K562 (cell line): ENCODE data around the gene METRNL. TPM values are rescaled to one million over a fixed set of nuclear protein-coding genes. Genes with fewer than 3 reads are reported as not detected.

ENCODE experiments used
- ATAC-seq: fragments of 200-7000 bp; cut with Tn5 transposase; 3 replicates; pipeline ENCODE4 v1.9.1; 2020; ENCODE audit warnings: moderate library complexity
- BruUV-seq: library from RNA; stranded (reverse); fragments of 400-500 nt; replicated peaks from 2 replicates; lab custom pipeline; 2021; lab: Mats Ljungman, UMichigan
- CTCF ChIA-PET: fragments of 300-600 bp; formaldehyde crosslinking; extraction: SDS; loops from one replicate; lab custom pipeline; 2021; ENCODE audit warnings: low intra/inter-chr PET ratio; lab: Yijun Ruan, JAX
- POLR2A ChIA-PET: fragments of 300-600, 350-650 bp; sonication (Branson Sonifier 250); formaldehyde crosslinking; extraction: SDS; loops from one replicate; lab custom pipeline; 2021; ENCODE audit warnings: antibody characterized with exemption, inconsistent platforms; lab: Yijun Ruan, JAX
- DNase-seq, 4 experiments: peaks; one replicate each; pipeline versions ENCODE4 v3.0.0 to v3.0.0-alpha.2; 2011 to 2018; ENCODE audit warnings: low spot score in 3 of 4, mixed read lengths in 3 of 4; ENCODE audit errors: extremely low read depth in 1 of 4
- FAIRE-seq: peaks from 2 replicates; lab custom pipeline; 2011; peaks lifted over from hg19 to GRCh38; lab: Jason Lieb, UNC
- H2AFZ ChIP-seq: 2 replicates; pipeline ENCODE4 v1.6.0; 2011; ENCODE audit warnings: low read depth, low read length, control low read depth, inconsistent platforms
- H3K27ac ChIP-seq: fragments of 200-600 bp; 3 replicates; pipeline ENCODE4 v1.8.0; 2011; ENCODE audit warnings: low read depth, mild to moderate bottlenecking, control low read depth, inconsistent platforms, low read length, moderate library complexity, mixed read lengths; ENCODE audit errors: extremely low read depth
- H3K27me3 ChIP-seq, 2 experiments: fragments of 300-600 bp in 1 of 2; 2 replicates in 1 of 2; 3 replicates in 1 of 2; pipeline versions ENCODE4 v1.6.0 to v1.8.0; 2011; ENCODE audit warnings: inconsistent platforms in 2 of 2, low read length in 2 of 2, mild to moderate bottlenecking in 1 of 2, mixed read lengths in 1 of 2, moderate library complexity in 1 of 2; ENCODE audit not compliant: control insufficient read depth in 2 of 2, insufficient read depth in 2 of 2
- H3K36me3 ChIP-seq: fragments of 300-600 bp; 3 replicates; pipeline ENCODE4 v1.8.0; 2011; ENCODE audit warnings: mild to moderate bottlenecking, low read length, inconsistent platforms; ENCODE audit not compliant: control insufficient read depth, insufficient read depth
- H3K4me1 ChIP-seq, 2 experiments: fragments of 200-600 bp in 1 of 2; replicated peaks in 1 of 2; 2 replicates in 1 of 2; 3 replicates in 1 of 2; pipeline versions ENCODE4 v1.5.1 to v1.8.0; 2011; ENCODE audit warnings: inconsistent platforms in 2 of 2, low read length in 2 of 2, mild to moderate bottlenecking in 1 of 2, mixed read lengths in 1 of 2, moderate library complexity in 1 of 2; ENCODE audit not compliant: control insufficient read depth in 2 of 2, insufficient read depth in 2 of 2
- H3K4me2 ChIP-seq: 2 replicates; pipeline ENCODE4 v1.6.1; 2011; ENCODE audit warnings: low read length, control low read depth, inconsistent platforms, mixed read lengths; ENCODE audit not compliant: insufficient read depth
- H3K4me3 ChIP-seq: fragments of 200-600 bp; sonication (generic), shearing (Covaris generic); 2 replicates; pipeline ENCODE4 v1.5.1; 2016; ENCODE audit warnings: control low read depth, inconsistent platforms
- H3K79me2 ChIP-seq: fragments of 200-600 bp; 3 replicates; pipeline ENCODE4 v1.8.0; 2011; ENCODE audit warnings: low read length, inconsistent platforms; ENCODE audit not compliant: control insufficient read depth, insufficient read depth
- H3K9ac ChIP-seq, 2 experiments: 2 replicates each; pipeline versions ENCODE4 v1.6.0 to v1.6.1; 2011; ENCODE audit warnings: low read depth in 2 of 2, low read length in 2 of 2, control low read depth in 1 of 2, inconsistent platforms in 1 of 2, mild to moderate bottlenecking in 1 of 2, mixed read lengths in 1 of 2; ENCODE audit not compliant: insufficient read depth in 1 of 2
- H3K9me1 ChIP-seq: one replicate; pipeline ENCODE4 v1.6.0; 2011; ENCODE audit warnings: inconsistent platforms, mild to moderate bottlenecking, low read length, moderate library complexity; ENCODE audit not compliant: control insufficient read depth, insufficient read depth
- H3K9me3 ChIP-seq: replicated peaks from 2 replicates; pipeline ENCODE4 v1.5.1; 2011; ENCODE audit warnings: low read depth, low read length, inconsistent platforms; ENCODE audit not compliant: control insufficient read depth, insufficient read depth
- H4K20me1 ChIP-seq: replicated peaks from 2 replicates; pipeline ENCODE4 v1.6.1; 2011; ENCODE audit warnings: low read length, inconsistent platforms, mixed read lengths; ENCODE audit not compliant: control insufficient read depth, insufficient read depth
- JUND ChIP-seq, 2 experiments: IDR thresholded peaks; 2 replicates in 1 of 2; 3 replicates in 1 of 2; pipeline ENCODE4 v1.6.1; 2011; ENCODE audit warnings: borderline replicate concordance in 2 of 2, low read depth in 2 of 2, low read length in 2 of 2, improper control_type of control experiment in 1 of 2, missing biosample characterization in 1 of 2, missing genetic modification characterization in 1 of 2, missing genetic modification reagents in 1 of 2
- NCOA6 ChIP-seq: fragments of 450-650 bp; IDR thresholded peaks from 2 replicates; pipeline ENCODE4 v1.6.1; 2017; ENCODE audit warnings: mild to moderate bottlenecking
- PATZ1 ChIP-seq: fragments of 250-450 bp; sonication (Bioruptor Pico); IDR thresholded peaks from 2 replicates; pipeline ENCODE4 v1.5.0; 2020; ENCODE audit warnings: mild to moderate bottlenecking, borderline replicate concordance
- ZBTB7A ChIP-seq: IDR thresholded peaks from 2 replicates; pipeline ENCODE4 v1.6.1; 2011; ENCODE audit warnings: low read depth, mild to moderate bottlenecking, low read length, moderate library complexity, borderline replicate concordance; ENCODE audit not compliant: control insufficient read depth
- ZNF133 ChIP-seq: fragments of 250-450 bp; sonication (Bioruptor Pico); IDR thresholded peaks from 2 replicates; pipeline ENCODE4 v1.4.0; 2020; ENCODE audit warnings: mild to moderate bottlenecking
- ZNF277 ChIP-seq: fragments of 250-450 bp; sonication (Bioruptor Pico); IDR thresholded peaks from 2 replicates; pipeline ENCODE4 v1.8.0; 2022; ENCODE audit warnings: inconsistent platforms, mild to moderate bottlenecking, moderate library complexity, borderline replicate concordance
- ZNF347 ChIP-seq: fragments of 450-650 bp; formaldehyde crosslinking; IDR thresholded peaks from 2 replicates; pipeline ENCODE4 v1.4.0; 2020; ENCODE audit warnings: low read depth, mild to moderate bottlenecking, moderate library complexity
- WGBS: fragments of 100-300 bp; shearing (Covaris generic); methylation state at CpG from one replicate; pipeline ENCODE4 v1.1.6; 2016; ENCODE audit warnings: low coverage, mixed read lengths; ENCODE audit not compliant: insufficient coverage; ENCODE audit errors: missing lambda C conversion rate; 5-methylcytosine and 5-hydroxymethylcytosine counted together
- in situ Hi-C: fragments of 300-500 bp; cut with MboI; formaldehyde crosslinking; loops from 4 replicates; pipeline ENCODE4 v1.15.0; 2018; ENCODE audit warnings: inconsistent platforms, mixed read lengths
- intact Hi-C: fragments of 100-400 bp; cut with micrococcal nuclease; formaldehyde crosslinking; loops from 2 replicates; pipeline ENCODE4 v1.14.2; 2022
- polyA plus RNA-seq, 8 experiments: library from polyadenylated mRNA; depleted of rRNA in 4 of 8; stranded (reverse) in 5 of 8; unstranded in 3 of 8; fragments of >200 nt; fragmentation: Nextera tagmentation in 2 of 8; fragmentation: Illumina TruSeq in 1 of 8; extraction: Ambion mirVana in 2 of 8; extraction: Trizol in 1 of 8; gene quantifications; 2 replicates each; pipeline versions ENCODE4 v1.2.1 to v1.2.3, GENCODE V29; 2011 to 2014; ENCODE audit warnings: inconsistent platforms in 1 of 8, missing spikeins in 1 of 8
- total RNA-seq, 7 experiments: library from RNA; depleted of rRNA in 6 of 7; stranded (reverse); fragments of >200 nt in 6 of 7; fragmentation: Illumina TruSeq in 2 of 7; extraction: Trizol in 2 of 7; gene quantifications; 2 replicates each; pipeline versions ENCODE4 v1.2.1 to v1.2.3, GENCODE V29; 2011 to 2021; ENCODE audit warnings: low replicate concordance in 1 of 7
- TF ChIP-seq, protein P1 (sequence below), 2 experiments: fragments of 450-650 bp; conservative IDR thresholded peaks; 2 replicates each; pipeline ENCODE4 v1.6.1; 2017; ENCODE audit warnings: mild to moderate bottlenecking in 2 of 2, moderate library complexity in 2 of 2
- TF ChIP-seq, protein P2 (sequence below): IDR thresholded peaks from 2 replicates; pipeline ENCODE4 v1.6.1; 2011; ENCODE audit not compliant: insufficient read length; ENCODE audit errors: extremely low read depth

Gene METRNL
- total and polyA plus RNA-seq, 9 of the 15 experiments (the other 6 are each of a cell fraction or from before 2014, with no cell fraction given), result 0.17 to 31.8 (median 2.9) TPM

GRCh38 chr17:83132251-83133081, 53.1 kb downstream of the METRNL start (continued):
- TF ChIP-seq, protein P1, sequence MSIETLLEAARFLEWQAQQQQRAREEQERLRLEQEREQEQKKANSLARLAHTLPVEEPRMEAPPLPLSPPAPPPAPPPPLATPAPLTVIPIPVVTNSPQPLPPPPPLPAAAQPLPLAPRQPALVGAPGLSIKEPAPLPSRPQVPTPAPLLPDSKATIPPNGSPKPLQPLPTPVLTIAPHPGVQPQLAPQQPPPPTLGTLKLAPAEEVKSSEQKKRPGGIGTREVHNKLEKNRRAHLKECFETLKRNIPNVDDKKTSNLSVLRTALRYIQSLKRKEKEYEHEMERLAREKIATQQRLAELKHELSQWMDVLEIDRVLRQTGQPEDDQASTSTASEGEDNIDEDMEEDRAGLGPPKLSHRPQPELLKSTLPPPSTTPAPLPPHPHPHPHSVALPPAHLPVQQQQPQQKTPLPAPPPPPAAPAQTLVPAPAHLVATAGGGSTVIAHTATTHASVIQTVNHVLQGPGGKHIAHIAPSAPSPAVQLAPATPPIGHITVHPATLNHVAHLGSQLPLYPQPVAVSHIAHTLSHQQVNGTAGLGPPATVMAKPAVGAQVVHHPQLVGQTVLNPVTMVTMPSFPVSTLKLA (conservative IDR thresholded peaks at IDR 0.05), result peak; percentile 13 to 49; a peak in 1 of 4 replicates
- peak; percentile 29; the same call in 1 of the 2 replicates for TF ChIP-seq ZBTB7A
- TF ChIP-seq, all 486 proteins: peak for 3

GRCh38 chr17:83133302-83134121, 54.1 kb downstream of the METRNL start:
- Histone ChIP-seq H2AFZ (no peak overlapping the region), H3K4me1 (peaks cover 27 to 46% of the 10 kb centered on the region in 2 experiments; a peak in 4 of 5 replicates), H3K4me3 (no peak overlapping the region), H3K27me3 (peaks cover 12 to 30% of the 10 kb centered on the region in 2 experiments; a peak in 3 of 5 replicates), H3K79me2 (no peaks in the 10 kb centered on the region)
- in situ Hi-C loops, result no loop called here
- ATAC-seq, result no peak
- intact Hi-C loops, result no loop called here
- TF ChIP-seq NCOA6 (no peak), JUND (IDR thresholded peaks at IDR 0.05; ENCODE audit: borderline replicate concordance, low read depth, low read length) (no peak), JUND (tag; IDR thresholded peaks at IDR 0.05; ENCODE audit: borderline replicate concordance, low read depth, low read length) (no peak), ZNF133 (CRISPR knock-in tag) (no peak), ZNF277 (CRISPR knock-in tag) (no peak), ZNF347 (CRISPR knock-in tag) (no peak), PATZ1 (CRISPR knock-in tag) (no peak)
- TF ChIP-seq, protein P2, sequence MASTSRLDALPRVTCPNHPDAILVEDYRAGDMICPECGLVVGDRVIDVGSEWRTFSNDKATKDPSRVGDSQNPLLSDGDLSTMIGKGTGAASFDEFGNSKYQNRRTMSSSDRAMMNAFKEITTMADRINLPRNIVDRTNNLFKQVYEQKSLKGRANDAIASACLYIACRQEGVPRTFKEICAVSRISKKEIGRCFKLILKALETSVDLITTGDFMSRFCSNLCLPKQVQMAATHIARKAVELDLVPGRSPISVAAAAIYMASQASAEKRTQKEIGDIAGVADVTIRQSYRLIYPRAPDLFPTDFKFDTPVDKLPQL, result no peak
- TF ChIP-seq, all 486 proteins: peak for 0
- H3K4me2 ChIP-seq, result no peak overlapping the region
- H4K20me1 ChIP-seq, result no peaks in the 10 kb centered on the region
- H3K9me1 ChIP-seq, result no peaks in the 10 kb centered on the region
- 50% methylated on average over 15 of the region's 16 CpGs for WGBS
- no peaks in the 10 kb centered on the region for H3K36me3 ChIP-seq
- no peak for DNase-seq
- no peak for FAIRE-seq
- H3K9me3 ChIP-seq, result no peaks in the 10 kb centered on the region
- CTCF ChIA-PET, result no interaction called here
- no peak overlapping the region; a peak in 1 of 4 replicates for H3K9ac ChIP-seq
- H3K27ac ChIP-seq, result no peak overlapping the region
- POLR2A ChIA-PET, result interaction anchor here (0.5 to 1.1 kb wide), 4 partner anchors 12 to 67 kb away, joined by 3 to 9 read pairs (median 4); no protein-coding TSS in a partner anchor
- BruUV-seq, result no TSS peak
